Skeletal muscle cell (primary cell): ENCODE results near the gene ADAMTS6.

Experiments
- DNase-seq: peaks from one replicate; pipeline ENCODE4 v3.0.0-alpha.2; 2010; ENCODE audit warnings: low read depth
- H3K4me3 ChIP-seq: 2 replicates; pipeline ENCODE4 v1.5.1; 2011; ENCODE audit warnings: low read depth, mild to moderate bottlenecking, control low read depth, low read length, moderate library complexity

Gene ADAMTS6

DNA sequence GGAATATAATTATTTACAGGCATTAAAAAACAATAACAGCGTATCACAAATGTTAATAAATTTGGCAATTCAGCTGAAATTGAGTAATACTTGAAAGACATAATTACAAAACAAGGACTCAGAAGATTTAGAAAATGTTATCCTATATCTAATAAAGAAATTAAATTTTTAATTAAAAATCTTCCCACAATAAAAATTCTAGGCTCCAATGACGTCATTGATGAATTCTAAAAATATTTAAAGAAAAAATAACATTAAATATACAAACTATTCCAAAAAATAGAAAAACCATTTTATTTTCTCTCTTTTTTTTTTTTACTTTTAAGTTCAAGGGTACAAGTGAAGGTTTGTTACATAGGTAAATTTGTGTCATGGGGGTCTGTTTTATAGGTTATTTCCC is 161.5 kb downstream of the ADAMTS6 start:
- no peak for DNase-seq
- no peak overlapping the region for H3K4me3 ChIP-seq

DNA sequence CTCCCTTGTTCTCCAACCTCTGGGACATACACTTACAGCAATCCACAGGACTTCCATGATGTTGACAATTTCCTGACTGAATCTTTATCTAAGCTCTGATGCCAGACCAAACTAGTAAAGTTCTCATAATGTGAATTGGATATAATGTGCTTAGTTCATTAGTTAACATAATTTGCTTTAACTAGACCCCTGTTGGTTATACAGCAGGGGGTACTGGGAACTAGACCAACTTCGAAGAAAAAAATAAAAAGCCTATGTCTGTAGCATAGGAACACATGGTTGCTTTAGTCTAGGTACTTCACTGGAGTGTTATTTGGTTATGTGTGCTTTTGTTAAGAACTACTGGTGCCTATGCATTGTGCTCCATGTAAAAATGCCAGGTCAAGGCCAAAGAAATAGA is 173.8 kb downstream of the ADAMTS6 start:
- no peak for DNase-seq
- no peak overlapping the region for H3K4me3 ChIP-seq

DNA sequence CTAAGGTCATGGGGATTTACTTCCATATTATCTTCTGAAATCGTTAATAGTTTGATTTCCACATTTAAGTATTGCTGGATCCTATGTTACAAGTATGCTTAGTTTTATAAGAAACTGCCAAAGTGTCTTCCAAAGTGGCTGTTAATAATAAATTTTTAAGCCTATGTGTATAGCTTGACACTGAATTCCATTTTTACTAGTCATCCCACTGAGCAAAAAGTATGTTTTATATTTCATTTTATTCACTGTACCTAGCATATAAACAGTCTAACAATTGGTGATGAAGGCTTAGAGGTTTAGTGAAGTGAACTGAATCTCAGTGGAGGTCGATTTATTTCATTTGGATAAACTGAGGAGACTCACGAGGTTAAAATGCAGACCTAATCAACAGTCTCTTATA is 174.6 kb downstream of the ADAMTS6 start:
- H3K4me3 ChIP-seq: no peak overlapping the region
- no peak for DNase-seq

DNA sequence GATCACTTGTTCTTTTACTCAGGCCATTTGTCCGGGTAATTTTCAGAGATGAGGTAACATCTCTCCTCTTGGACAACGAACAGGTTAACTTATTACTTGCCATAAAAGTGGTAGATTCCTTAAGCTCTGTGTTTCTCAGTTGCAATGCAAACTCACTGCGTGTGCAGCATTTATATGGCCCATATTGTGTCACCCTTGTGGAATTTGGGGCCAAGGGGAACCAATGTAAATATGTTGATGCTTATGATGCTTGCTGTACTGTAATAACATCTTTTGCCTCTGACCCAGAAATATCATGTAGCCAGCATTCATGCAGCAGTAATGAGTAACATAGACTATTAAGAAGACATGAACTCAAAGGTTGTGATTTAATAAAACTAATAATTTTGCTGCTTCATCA is 175.8 kb downstream of the ADAMTS6 start:
- H3K4me3 ChIP-seq: no peak overlapping the region
- peak; percentile 25 for DNase-seq

DNA sequence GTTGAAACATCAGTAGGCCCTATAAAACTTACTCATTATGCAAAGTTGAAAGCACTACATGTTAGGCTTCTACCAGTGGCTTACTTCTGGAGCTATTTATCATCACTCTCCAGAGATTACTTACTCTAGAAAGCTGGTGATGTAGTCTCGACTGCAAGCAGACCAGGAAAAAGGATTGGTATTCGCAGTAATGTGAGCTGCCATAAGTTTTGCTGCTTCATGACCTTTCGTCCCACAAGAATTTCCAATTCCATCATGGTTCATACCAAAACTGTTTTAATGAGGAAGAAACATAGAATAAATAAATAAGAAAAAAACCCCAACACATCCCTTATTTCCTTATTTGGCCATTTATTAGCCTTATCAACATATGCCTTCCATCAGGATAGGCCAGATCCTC is 181.9 kb downstream of the ADAMTS6 start:
- H3K4me3 ChIP-seq: no peak overlapping the region
- DNase-seq: peak; percentile 85

DNA sequence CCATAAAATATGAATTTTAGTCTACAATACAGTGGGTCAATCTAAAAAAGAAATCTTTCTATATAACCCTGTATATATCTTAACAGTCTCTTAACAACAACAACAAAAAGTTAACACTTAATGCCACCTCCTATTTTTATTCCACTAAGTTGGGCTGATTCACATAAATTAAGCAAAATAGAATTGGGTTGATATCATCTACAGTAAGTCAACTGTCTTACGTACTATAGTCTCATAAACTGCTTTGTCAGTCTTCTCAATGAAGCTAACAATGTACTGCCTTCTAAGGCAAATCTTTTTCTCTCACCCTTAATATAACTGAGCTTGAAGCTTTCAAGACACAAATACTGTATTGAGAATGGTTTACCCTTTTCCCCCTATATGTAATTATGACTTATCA is 185.7 kb downstream of the ADAMTS6 start:
- DNase-seq: no peak
- no peak overlapping the region for H3K4me3 ChIP-seq

DNA sequence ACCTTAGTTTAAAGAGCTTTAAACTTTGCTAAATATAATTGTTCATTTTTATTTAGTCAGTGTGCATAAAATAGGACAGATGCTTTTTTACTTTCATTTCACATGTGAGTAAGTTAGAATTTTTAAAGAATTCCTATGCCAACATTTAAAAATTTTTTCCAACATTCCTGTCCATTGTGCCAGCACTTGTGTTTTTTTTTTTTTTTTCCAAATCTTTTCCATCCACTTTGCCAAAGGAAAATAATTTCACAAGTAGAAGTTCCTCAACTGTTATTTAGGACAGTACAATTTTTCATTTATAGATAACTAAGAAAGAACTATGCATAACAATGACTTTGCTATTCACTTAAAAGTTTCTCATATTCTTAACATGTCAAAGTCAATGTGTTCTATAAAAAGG is 189.5 kb downstream of the ADAMTS6 start:
- DNase-seq: no peak
- H3K4me3 ChIP-seq: no peak overlapping the region

DNA sequence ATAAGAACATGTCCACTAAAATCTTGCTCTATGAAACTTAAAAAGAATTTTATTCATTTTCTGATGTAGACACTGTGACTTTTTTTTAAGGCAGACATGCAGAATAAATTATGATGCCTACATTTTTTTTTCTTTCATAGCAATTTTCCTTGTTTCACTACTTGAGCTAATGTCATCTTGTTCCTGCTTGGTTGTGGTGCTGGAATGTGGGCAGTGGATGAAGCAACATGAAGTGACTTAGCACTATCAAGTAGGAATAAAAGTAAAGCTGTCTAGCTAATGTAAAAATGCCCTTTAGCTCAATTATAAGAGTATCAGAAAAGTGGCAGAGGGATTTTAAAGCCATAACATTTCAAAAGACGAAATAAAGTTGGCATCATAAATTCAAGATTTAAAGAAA is 191.0 kb downstream of the ADAMTS6 start:
- H3K4me3 ChIP-seq: no peak overlapping the region
- DNase-seq: peak; percentile 31

DNA sequence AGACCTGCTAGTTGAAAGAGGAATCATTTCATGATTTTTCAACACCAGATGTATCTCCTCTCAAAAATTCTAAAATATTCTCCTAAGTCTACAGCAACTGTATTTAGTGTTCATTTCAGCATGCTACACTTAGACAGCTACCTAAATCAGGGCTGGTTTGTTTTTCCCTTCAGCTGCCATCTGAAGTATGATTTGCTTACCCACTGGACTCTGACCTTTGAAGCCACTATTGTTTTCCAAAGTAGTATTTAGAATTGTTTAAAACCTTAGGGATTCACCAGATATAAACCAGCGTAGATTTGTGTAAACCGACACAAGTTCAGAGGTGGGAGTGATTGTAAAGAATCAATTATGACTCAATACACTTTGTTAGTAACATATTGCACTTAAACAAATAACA is 193.1 kb downstream of the ADAMTS6 start:
- DNase-seq: no peak
- no peak overlapping the region for H3K4me3 ChIP-seq

DNA sequence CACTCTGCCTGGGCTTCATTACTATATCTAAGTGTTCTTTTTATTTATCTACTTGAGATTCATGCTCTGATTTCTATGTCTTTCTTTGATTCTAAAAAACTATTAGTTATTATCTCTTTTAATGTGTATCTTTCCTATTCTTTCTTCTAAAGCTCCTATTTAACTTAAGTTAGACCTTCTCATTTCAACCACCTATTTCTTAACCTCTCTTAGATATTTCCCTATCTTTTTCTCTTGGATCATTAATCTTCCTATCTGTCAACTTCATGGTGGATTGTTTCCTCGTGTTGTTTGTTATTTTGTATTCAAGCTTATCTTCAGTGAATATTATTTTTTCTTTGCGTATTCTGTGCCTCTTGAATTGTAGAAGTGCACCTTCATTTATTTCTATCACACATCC is 202.1 kb downstream of the ADAMTS6 start:
- no peak overlapping the region for H3K4me3 ChIP-seq
- no peak for DNase-seq

DNA sequence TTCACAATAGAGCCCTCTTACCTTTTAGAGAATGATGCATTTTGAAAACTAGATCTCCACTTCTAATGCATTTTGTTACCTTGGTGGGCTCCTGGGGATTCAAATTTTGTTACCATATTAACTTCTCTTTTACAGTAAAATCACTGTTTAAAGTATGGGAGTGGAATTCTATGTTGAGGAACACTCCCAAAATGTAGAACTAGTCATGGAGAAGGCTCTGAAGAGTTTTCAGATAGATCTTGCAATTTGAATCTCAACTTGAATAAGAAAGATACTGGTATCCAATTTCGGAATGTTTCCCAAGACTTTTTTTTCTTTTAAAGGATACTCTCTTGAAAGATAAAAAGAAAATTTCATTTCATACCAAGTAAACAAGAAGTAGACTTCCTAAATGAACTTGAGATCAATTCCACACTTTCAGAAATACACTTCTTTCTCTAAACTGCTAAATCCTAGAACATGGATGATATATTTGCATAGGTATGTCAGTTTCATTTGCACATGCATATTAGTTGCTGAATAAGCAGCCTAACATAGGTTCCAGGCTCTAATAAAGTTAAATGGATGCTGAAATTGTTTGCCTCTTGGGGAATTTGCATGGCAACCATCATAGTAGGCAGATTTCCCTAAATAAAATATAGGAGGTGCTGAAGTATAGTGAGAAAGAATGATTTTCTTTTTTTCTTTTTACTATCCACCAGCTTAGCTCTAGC is 205.4 kb downstream of the ADAMTS6 start:
- DNase-seq: no peak
- H3K4me3 ChIP-seq: no peak overlapping the region

DNA sequence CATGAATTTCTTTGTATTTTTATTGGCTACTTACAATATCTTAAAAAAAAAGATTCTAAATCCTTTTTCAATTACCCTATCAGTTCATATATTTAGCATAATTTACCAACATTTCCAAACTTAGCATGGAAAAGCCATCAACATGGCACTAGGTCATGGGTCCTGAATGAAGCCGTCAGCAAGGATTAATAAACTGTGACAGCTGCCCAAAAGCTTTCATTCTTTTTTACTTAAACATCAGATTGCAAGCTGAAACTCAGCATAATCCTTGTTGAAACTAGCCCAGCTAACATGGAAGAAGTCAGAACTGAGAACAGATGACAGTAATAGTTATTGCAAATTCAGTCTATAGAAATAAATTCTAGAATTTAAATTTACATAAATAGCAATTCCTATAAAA is 209.8 kb downstream of the ADAMTS6 start:
- DNase-seq: no peak
- no peak overlapping the region for H3K4me3 ChIP-seq

DNA sequence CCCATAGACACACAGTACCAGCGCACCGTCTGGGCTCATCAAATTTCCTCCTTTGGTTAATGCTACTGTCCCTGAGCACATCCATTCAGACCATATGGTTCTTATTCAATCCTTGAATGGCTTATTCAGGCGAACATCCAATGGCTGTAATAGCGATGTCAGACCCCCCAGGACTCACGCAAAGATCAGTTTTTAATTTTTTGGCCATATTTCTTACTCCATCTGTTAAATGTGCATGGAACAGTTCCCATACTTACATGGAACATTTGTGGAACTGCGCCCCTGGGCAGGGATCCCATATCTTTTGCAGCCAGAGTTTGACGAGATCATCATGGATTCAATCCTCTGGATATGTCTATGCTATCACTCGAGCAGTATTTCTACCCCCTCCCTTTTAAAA is 213.2 kb downstream of the ADAMTS6 start:
- no peak for DNase-seq
- no peak overlapping the region for H3K4me3 ChIP-seq

DNA sequence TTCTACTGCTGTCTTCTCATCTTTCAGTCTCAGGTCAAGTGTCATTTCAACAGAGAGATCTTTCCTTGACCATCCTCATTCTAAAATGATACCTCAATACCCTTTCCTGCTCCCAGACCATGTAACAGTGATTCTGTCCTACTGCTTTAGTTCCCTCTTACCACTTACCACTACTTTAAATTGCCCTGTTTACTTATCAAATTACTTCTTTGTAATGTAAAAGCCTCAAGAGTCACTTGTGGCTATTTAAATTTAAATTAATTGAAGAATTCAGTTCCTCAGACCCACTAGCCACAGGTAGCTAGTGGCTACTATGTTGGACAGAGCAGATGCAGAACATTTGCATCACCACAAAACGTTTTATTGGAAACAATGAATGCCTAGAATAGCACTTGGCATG is 217.3 kb downstream of the ADAMTS6 start:
- H3K4me3 ChIP-seq: no peak overlapping the region
- DNase-seq: no peak

DNA sequence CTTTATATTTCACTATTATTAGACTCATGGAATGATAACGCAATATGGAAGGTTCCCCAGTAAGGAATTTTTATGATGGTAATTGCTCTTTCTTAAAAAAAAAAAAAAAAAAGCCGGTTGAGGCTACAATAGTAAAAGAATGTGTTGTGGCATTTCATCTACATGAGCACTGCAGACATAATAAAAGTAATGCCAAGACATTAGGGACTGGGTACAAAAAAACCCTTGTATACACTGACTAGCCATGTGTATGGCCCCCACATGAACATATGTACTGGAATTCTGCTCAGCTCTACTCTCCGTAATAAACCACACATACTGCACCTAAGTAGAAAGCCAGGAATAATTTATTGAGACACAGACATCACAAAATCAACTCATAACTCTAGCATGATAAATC is 218.4 kb downstream of the ADAMTS6 start:
- H3K4me3 ChIP-seq: no peak overlapping the region
- peak; percentile 24 for DNase-seq

DNA sequence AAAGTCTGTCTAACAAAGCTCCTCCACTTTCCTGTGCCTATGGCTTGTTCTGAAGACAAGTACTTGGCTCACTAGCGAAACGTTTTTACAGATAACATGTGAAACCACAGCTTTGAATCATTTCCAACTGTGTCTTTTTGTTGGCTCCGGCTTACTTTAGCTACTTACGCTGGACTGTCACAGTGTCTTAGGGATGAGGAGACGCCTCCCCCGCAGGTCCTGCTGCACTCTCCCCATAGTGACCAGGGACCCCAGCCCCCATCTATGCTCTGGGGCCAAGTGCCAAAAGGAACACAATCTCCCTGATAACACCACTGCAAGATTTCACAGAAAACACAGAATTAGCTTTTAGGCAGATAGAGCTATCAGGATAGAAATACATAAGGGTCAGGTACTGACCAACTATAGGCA is 219.1 kb downstream of the ADAMTS6 start:
- DNase-seq: peak; percentile 83
- no peak overlapping the region for H3K4me3 ChIP-seq

DNA sequence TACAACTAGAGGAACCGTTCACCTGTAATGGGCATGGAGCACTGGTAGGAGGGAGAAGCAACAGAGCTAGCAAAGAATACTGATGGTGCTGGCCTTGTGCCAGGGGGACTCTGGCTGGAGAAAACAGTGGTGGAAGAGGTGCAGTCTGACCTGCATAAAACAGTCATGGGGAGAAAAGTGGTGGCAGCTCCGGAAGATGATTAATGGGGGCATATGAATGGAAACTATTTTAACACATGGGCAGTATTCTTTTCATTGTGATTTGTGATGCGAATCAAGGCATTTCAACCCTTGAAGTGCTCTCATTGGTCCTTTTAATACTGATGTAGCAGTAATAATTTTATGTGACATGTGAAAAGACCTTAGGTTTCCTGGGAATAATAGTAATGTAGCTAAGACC is 219.6 kb downstream of the ADAMTS6 start:
- H3K4me3 ChIP-seq: no peak overlapping the region
- DNase-seq: no peak

DNA sequence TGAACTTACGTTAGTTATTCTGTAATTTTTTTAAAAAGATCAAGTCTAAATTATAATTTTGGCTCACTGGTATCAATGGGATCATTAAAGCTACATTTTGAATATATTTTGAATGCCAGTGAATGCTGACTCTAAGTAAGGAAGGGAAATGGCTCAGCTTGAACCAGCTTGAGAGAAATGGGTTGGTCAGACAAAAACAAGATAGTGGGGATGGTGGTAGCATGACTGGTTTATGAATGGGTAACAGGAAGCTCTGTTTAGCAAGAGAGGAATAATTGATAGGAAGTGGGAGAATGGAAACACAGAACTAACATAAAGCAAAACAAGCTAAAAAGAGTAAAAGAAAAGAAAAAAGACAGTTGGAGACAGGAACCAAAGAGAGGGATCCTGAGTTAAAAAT is 220.2 kb downstream of the ADAMTS6 start:
- DNase-seq: no peak
- no peak overlapping the region for H3K4me3 ChIP-seq

DNA sequence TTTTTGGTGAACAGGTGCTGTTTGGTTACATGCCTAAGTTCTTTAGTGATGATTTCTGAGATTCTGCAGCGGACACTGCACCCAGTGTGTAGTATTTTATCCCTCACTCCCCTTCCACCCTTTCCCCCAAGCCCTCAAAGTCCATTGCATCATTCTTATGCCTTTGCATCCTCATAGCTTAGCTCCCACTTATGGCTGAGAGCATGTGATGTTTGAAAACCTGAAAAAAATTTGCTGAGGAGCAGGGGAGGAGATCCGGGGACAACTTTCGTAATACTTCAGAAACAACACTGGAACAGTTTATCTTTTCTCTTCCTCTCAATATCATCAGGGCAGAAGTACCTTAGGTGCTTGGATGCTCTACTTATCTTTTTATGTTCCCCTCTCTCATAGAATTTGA is 226.4 kb downstream of the ADAMTS6 start:
- DNase-seq: no peak
- H3K4me3 ChIP-seq: no peak overlapping the region

DNA sequence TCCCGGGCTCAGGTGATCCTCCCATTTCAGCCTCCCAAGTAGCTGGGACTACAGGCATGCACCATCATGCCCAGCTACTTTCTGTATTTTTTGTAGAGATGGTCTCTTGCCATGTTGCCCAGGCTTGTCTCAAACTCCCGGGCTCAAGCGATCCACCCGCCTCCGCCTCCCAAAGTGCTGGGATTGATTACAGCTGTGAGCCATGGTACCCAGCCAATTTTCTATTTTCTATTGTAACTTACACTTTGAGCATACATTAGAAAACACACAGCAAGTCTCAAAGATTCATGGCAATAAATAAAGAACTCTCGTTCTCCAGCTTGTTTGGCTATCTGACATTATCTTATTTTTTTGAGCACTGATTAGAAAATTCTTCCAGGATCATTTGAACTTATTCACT is 228.7 kb downstream of the ADAMTS6 start:
- DNase-seq: no peak
- no peak overlapping the region for H3K4me3 ChIP-seq

DNA sequence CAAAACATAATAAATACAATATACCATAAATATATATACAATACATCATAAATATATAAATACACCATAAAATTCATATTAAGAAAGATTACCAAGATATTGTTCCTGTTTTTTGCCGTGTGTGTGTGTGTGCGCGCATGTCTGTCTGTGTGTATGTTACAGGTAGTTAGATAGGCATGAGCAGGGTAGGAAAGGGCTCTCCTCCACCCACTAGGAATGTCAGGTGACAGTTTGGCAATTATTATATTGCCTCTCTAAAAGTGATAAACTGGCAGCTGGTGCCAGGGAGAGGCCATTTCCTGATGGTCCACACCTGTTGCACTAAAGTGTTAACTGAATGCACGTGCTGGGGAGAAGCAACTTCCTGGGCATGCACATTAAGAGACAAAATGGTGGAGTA is 232.8 kb downstream of the ADAMTS6 start:
- H3K4me3 ChIP-seq: no peak overlapping the region
- DNase-seq: no peak

DNA sequence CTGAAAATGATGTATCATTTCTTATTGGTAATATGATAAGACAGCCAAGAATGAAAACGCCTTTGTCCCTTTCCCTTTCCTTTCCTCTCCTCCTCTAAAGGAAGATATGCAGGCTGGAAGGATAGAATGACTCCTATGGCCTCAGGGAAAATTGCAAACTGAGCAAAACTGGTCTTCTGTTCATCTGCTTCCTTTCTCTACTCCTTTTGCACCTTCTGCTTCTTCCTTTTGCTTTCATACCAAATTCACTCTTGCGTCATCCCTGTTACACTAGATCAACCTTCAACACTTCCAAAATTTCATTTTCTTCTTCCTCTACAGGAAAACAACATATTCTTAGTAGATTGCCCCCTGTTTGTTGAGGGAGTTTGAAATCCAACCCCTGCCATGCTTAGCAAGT is 234.1 kb downstream of the ADAMTS6 start:
- DNase-seq: no peak

More for the DNA sequence above, 234.1 kb downstream of the ADAMTS6 start:
- H3K4me3 ChIP-seq: no peak overlapping the region
